Measurements from ENCODE around the gene PDLIM1.

DNA sequence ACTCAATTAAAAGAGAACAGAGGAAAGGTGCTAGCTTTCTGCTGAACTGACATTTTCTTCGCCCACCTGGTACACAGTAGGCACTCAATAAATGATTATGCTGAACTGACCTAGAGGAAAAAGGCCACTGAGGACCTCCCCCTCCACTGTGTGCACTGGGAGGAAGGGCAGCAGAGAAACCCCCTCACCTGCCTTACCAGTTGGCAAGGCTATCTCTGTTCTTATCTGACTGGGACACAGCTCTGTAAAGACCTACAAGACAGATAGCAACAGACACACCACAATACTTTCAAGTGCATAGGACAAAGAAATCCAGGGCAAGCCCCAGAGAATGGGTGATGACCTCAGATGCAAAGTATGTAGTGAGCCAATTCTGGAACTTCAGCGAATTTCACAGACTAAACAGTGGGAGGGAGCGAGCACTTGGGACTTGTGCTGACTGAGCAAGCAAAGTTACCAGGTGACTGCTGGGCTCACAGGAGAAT, 30.4 kb downstream of the PDLIM1 start:
- TF ChIP-seq, protein P1, sequence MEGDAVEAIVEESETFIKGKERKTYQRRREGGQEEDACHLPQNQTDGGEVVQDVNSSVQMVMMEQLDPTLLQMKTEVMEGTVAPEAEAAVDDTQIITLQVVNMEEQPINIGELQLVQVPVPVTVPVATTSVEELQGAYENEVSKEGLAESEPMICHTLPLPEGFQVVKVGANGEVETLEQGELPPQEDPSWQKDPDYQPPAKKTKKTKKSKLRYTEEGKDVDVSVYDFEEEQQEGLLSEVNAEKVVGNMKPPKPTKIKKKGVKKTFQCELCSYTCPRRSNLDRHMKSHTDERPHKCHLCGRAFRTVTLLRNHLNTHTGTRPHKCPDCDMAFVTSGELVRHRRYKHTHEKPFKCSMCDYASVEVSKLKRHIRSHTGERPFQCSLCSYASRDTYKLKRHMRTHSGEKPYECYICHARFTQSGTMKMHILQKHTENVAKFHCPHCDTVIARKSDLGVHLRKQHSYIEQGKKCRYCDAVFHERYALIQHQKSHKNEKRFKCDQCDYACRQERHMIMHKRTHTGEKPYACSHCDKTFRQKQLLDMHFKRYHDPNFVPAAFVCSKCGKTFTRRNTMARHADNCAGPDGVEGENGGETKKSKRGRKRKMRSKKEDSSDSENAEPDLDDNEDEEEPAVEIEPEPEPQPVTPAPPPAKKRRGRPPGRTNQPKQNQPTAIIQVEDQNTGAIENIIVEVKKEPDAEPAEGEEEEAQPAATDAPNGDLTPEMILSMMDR (IDR thresholded peaks at IDR 0.05): no peak
- TF ChIP-seq POLR2A (IDR thresholded peaks at IDR 0.05): no peak
